ENCODE results near the gene ACTR3C.
"Not testable (repeated sequence)": the region's sequence is repeated elsewhere in the genome, so short reads cannot be mapped to it uniquely, and the experiment has no call there.

DNA sequence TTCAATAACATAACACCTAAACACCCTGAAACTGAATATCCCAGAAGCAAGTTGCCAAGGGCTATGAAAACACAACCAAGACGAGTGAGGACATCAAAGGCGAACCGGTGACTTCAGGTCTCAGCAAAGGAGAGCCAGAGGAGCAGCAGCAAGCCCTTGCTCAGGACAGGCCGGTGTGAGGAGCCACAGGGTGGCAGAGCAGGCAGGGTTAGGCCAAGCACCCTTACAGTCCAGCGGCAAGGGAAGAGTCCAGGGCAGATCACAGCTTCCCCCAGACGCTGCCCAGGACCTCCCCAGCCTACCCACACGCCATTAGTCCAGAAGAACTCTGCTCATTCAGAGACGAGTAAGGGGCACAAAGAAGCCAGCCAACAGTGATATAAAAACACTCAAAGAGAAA, 27.7 kb downstream of the ACTR3C start:
- TF ChIP-seq CTCF (conservative IDR thresholded peaks at IDR 0.05; ENCODE audit: low read depth in 2 of 2); STAT1 (IDR thresholded peaks at IDR 0.05; ENCODE audit: unreplicated experiment); ZNF331 (CRISPR knock-in tag; IDR thresholded peaks at IDR 0.05; ENCODE audit: low read depth): not testable (repeated sequence)
